ENCODE results near the gene PTOV1. TPM values are rescaled to one million over a fixed set of nuclear protein-coding genes. Genes with fewer than 3 reads are reported as not detected.

PTOV1 gene
- total and polyA plus RNA-seq, 2 of the 13 experiments (the other 11 are each of a cell fraction or from before 2014, with no cell fraction given), result 63.5 to 68.5 TPM

- no peak for TF ChIP-seq DZIP1 (CRISPR knock-in tag; IDR thresholded peaks at IDR 0.05)
- no peak for TF ChIP-seq ZSCAN9 (CRISPR knock-in tag; IDR thresholded peaks at IDR 0.05; ENCODE audit: borderline replicate concordance)
- TF ChIP-seq ZMAT3 (CRISPR knock-in tag; conservative IDR thresholded peaks at IDR 0.05), result no peak
- no peak for TF ChIP-seq STAG1 (CRISPR knock-in tag; IDR thresholded peaks at IDR 0.05)
- TF ChIP-seq CCAR2 (optimal IDR thresholded peaks at IDR 0.05; ENCODE audit: low read depth, low read length), result no peak
- TF ChIP-seq ZNF496 (CRISPR knock-in tag; IDR thresholded peaks at IDR 0.05; ENCODE audit: insufficient replicate concordance), result no peak
- no peak for TF ChIP-seq ZNF615 (CRISPR knock-in tag; IDR thresholded peaks at IDR 0.05; ENCODE audit: borderline replicate concordance)
- TF ChIP-seq ZNF672 (CRISPR knock-in tag; IDR thresholded peaks at IDR 0.05), result no peak
- no peak for TF ChIP-seq SSRP1 (CRISPR knock-in tag; IDR thresholded peaks at IDR 0.05)
- TF ChIP-seq ZNF547 (CRISPR knock-in tag; IDR thresholded peaks at IDR 0.05), result peak; percentile 82
- TF ChIP-seq ZNF451 (CRISPR knock-in tag; IDR thresholded peaks at IDR 0.05), result no peak
- no peak for TF ChIP-seq ISX (CRISPR knock-in tag; conservative IDR thresholded peaks at IDR 0.05)
- no peak for TF ChIP-seq ZNF180 (CRISPR knock-in tag; IDR thresholded peaks at IDR 0.05; ENCODE audit: borderline replicate concordance, low read depth)
- peak; percentile 45; the same call in 1 of the 2 replicates for TF ChIP-seq IRF9 (CRISPR knock-in tag; IDR thresholded peaks at IDR 0.05; ENCODE audit: borderline replicate concordance)
- peak; percentile 62; the same call in 1 of the 2 replicates for TF ChIP-seq TFDP1 (CRISPR knock-in tag; IDR thresholded peaks at IDR 0.05; ENCODE audit: borderline replicate concordance)
- no peak for TF ChIP-seq CC2D1A (CRISPR knock-in tag; IDR thresholded peaks at IDR 0.05)
- no peak for TF ChIP-seq ZNF24 (IDR thresholded peaks at IDR 0.05)
- TF ChIP-seq ZNF337 (CRISPR knock-in tag; IDR thresholded peaks at IDR 0.05; ENCODE audit: borderline replicate concordance, low read depth), result no peak; the same call in 1 of the 2 replicates
- no peak for TF ChIP-seq ZNF850 (CRISPR knock-in tag; conservative IDR thresholded peaks at IDR 0.05)
- no peak for TF ChIP-seq ATF6 (CRISPR knock-in tag; conservative IDR thresholded peaks at IDR 0.05)
- peak; percentile 48 for TF ChIP-seq RFX1 (IDR thresholded peaks at IDR 0.05)
Measured at GRCh38 chr19:49817964-49818648, 32.9 kb upstream of the PTOV1 start, which contains the start of gene MED25 (continued).

Data from HepG2 (cell line).